Activated CD4-positive, alpha-beta memory T cell treated with anti-CD3 and anti-CD28 coated beads for 36 hours (primary cell): Measurements from ENCODE around the gene TKT. TPM values are rescaled to one million over a fixed set of nuclear protein-coding genes. Genes with fewer than 3 reads are reported as not detected.

Experiments used
- CTCF ChIA-PET: fragments of 350-600 bp; sonication (Branson Sonifier 250); formaldehyde crosslinking; loops from one replicate; lab custom pipeline; 2021; ENCODE audit warnings: antibody characterized with exemption, inconsistent platforms; lab: Charles Lee
- POLR2A ChIA-PET: fragments of 350-600 bp; sonication (Branson Sonifier 250); formaldehyde crosslinking; loops from one replicate; lab custom pipeline; 2021; ENCODE audit warnings: antibody characterized with exemption; lab: Charles Lee
- DNase-seq: peaks from one replicate; pipeline ENCODE4 v3.0.0-alpha.2; 2020
- H3K27ac Mint-ChIP-seq: one replicate; pipeline ENCODE4 v1.8.0; 2021; ENCODE audit warnings: mixed read lengths
- H3K27me3 Mint-ChIP-seq: one replicate; pipeline ENCODE4 v1.8.0; 2021; ENCODE audit warnings: mixed read lengths
- H3K36me3 Mint-ChIP-seq: one replicate; pipeline ENCODE4 v1.8.0; 2021; ENCODE audit warnings: mixed read lengths
- H3K4me1 Mint-ChIP-seq: one replicate; pipeline ENCODE4 v1.8.0; 2021; ENCODE audit warnings: low read depth, mixed read lengths
- H3K4me3 Mint-ChIP-seq: one replicate; pipeline ENCODE4 v1.8.0; 2021; ENCODE audit warnings: mild to moderate bottlenecking, mixed read lengths
- H3K9me3 Mint-ChIP-seq: one replicate; pipeline ENCODE4 v1.8.0; 2021; ENCODE audit warnings: mixed read lengths
- intact Hi-C: fragments of 100-400 bp; cut with micrococcal nuclease; formaldehyde crosslinking; loops from one replicate; pipeline ENCODE4 v1.15.1; 2023
- total RNA-seq, 2 experiments: library from RNA; stranded (reverse); gene quantifications; one replicate each; pipeline ENCODE4 v1.2.3, GENCODE V29; 2021

TKT gene
- total RNA-seq, 2 experiments from 2014 or later, result 252 to 254 TPM

GRCh38 chr3:53191836-53192480, 63.9 kb downstream of the TKT start:
- CTCF ChIA-PET, result interaction anchor here (0.7 to 2.5 kb wide), 5 partner anchors 58 to 82 kb away, joined by 3 to 11 read pairs (median 3); no protein-coding TSS in a partner anchor
- intact Hi-C loops, result no loop called here
- no peak for DNase-seq
- POLR2A ChIA-PET, result no interaction called here
- Mint-ChIP-seq H3K36me3 (peaks cover 5% of the 10 kb centered on the region), H3K9me3 (no peaks in the 10 kb centered on the region), H3K27ac (no peak overlapping the region), H3K4me3 (no peak overlapping the region), H3K4me1 (peaks cover 5% of the 10 kb centered on the region), H3K27me3 (no peaks in the 10 kb centered on the region)

- Mint-ChIP-seq H3K9me3 (no peaks in the 10 kb centered on the region), H3K4me1 (no peaks in the 10 kb centered on the region), H3K27ac (no peak overlapping the region), H3K4me3 (no peak overlapping the region), H3K36me3 (peaks cover 6% of the 10 kb centered on the region), H3K27me3 (no peaks in the 10 kb centered on the region)
- ChIA-PET CTCF (interaction anchor here (0.8 to 2.5 kb wide), 2 partner anchors 76 to 80 kb away, joined by 3 to 11 read pairs; no protein-coding TSS in a partner anchor), POLR2A (no interaction called here)
- intact Hi-C loops, result no loop called here
- no peak for DNase-seq
Observed at GRCh38 chr3:53190659-53191058, 65.2 kb downstream of the TKT start.

DNA sequence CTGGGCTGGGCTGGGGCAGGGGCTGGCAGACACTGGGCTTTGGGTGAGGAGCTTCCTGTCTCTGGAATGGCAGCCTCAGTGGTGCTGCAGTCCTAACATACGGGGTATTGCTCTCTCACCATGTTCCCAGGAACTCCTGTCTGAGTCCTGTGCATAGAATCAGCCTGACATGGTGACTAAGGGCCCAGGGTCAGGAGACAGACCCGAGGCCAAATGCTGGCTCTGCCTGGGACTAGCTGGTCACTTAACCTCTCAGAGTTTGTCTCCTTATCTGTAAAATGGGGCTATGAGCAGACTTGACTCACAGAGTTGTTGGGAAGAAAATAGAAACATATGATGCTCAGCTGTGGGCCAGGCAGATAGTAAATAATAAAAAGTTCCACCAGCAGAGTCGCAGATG, 66.5 kb downstream of the TKT start:
- H3K27ac Mint-ChIP-seq, result no peak overlapping the region
- intact Hi-C loops, result no loop called here
- CTCF ChIA-PET, result interaction anchor here (1.1 to 1.6 kb wide), 2 partner anchors 29 to 77 kb away, joined by 3 to 5 read pairs; partner anchors contain the start of gene PRKCD
- POLR2A ChIA-PET, result no interaction called here
- H3K4me3 Mint-ChIP-seq, result no peak overlapping the region
- H3K4me1 Mint-ChIP-seq, result no peaks in the 10 kb centered on the region
- no peak for DNase-seq
- peaks cover 8% of the 10 kb centered on the region for H3K36me3 Mint-ChIP-seq
- H3K27me3 Mint-ChIP-seq, result no peaks in the 10 kb centered on the region
- no peaks in the 10 kb centered on the region for H3K9me3 Mint-ChIP-seq

DNA sequence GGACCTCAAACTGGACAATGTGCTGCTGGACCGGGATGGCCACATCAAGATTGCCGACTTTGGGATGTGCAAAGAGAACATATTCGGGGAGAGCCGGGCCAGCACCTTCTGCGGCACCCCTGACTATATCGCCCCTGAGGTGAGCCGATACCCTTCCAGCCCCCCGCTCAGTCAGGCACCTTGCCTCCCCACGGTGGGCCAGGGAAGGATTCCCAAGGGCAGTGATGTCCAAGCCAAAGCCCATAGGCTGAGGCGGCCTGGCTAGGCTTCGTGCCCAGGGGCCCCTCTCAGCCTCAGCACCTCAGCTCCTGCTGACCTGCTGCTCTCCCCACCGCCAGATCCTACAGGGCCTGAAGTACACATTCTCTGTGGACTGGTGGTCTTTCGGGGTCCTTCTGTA, 67.1 kb downstream of the TKT start:
- Mint-ChIP-seq H3K4me1 (no peaks in the 10 kb centered on the region), H3K4me3 (no peak overlapping the region), H3K36me3 (peaks cover 8% of the 10 kb centered on the region), H3K27me3 (no peaks in the 10 kb centered on the region), H3K9me3 (no peaks in the 10 kb centered on the region), H3K27ac (no peak overlapping the region)
- no peak for DNase-seq
- ChIA-PET CTCF (interaction anchor here (1.1 to 1.6 kb wide), 3 partner anchors 28 to 77 kb away, joined by 3 to 5 read pairs (median 5); partner anchors contain the start of gene PRKCD), POLR2A (no interaction called here)
- intact Hi-C loops, result no loop called here

DNA sequence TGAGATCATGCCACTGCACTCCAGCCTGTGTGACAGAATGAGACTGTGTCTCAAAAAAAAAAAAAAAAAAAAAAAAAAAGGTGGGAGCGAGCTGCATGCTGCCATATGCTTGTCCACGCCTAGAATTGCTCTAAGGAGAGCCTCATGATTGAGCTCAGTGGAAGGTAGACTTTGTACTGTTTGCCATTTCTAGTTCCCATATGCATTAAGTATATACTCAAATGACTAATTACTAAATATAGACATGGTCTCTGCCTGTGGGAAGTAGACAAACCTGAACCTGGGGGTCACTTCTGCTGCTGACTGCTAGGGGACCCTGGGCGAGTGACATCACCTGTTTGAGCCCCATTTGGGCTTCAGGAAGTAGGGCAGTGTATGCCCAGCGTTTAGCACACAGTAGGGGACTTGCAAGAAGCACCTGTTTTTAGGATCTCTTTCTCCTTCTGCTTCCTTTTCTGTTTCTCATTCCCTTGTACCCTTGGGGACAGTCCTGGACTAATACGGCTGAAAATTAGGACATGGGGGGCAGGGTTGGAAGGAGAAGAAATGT, 67.6 kb downstream of the TKT start:
- CTCF ChIA-PET, result interaction anchor here (1.6 kb wide), 1 partner anchor 74 kb away, joined by 5 read pairs; no protein-coding TSS in a partner anchor
- Mint-ChIP-seq H3K27ac (no peak overlapping the region), H3K27me3 (no peaks in the 10 kb centered on the region), H3K36me3 (peaks cover 8% of the 10 kb centered on the region), H3K4me1 (no peaks in the 10 kb centered on the region), H3K9me3 (no peaks in the 10 kb centered on the region), H3K4me3 (no peak overlapping the region)
- intact Hi-C loops, result no loop called here
- POLR2A ChIA-PET, result no interaction called here
- no peak for DNase-seq

DNA sequence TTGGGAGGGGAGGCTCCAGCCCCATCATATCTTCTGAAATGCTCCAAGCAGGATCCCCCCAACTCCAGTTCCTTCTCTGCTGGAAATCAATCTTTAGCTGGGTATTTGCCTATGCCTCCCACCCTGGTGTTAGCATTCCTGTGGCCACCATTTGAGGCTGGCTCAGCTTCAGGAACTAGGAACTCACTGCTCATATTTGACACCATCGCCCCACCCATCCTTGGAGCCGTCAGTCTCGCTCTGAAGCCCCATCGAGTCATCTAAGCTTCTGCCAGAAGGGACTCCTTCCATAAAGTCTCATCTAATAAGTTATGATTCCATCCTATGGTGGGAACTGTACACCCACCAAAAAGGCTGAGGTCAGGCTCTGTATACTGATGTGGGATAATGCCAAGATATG, 68.4 kb downstream of the TKT start:
- Mint-ChIP-seq H3K4me1 (no peaks in the 10 kb centered on the region), H3K27me3 (no peaks in the 10 kb centered on the region), H3K36me3 (peaks cover 8% of the 10 kb centered on the region), H3K27ac (no peak overlapping the region), H3K4me3 (no peak overlapping the region), H3K9me3 (no peaks in the 10 kb centered on the region)
- DNase-seq, result no peak
- POLR2A ChIA-PET, result no interaction called here
- CTCF ChIA-PET, result interaction anchor here (0.6 to 1.6 kb wide), 2 partner anchors 73 to 294 kb away, joined by 5 read pairs; no protein-coding TSS in a partner anchor
- intact Hi-C loops, result no loop called here

GRCh38 chr3:53186726-53187125, 69.1 kb downstream of the TKT start:
- no peaks in the 10 kb centered on the region for H3K4me1 Mint-ChIP-seq
- peaks cover 8% of the 10 kb centered on the region for H3K36me3 Mint-ChIP-seq
- CTCF ChIA-PET, result no interaction called here

GRCh38 chr3:53185761-53186465, 69.9 kb downstream of the TKT start:
- H3K4me1 Mint-ChIP-seq, result no peaks in the 10 kb centered on the region
- DNase-seq, result no peak
- CTCF ChIA-PET, result interaction anchor here (1.3 kb wide), 1 partner anchor 11 kb away, joined by 5 read pairs; no protein-coding TSS in a partner anchor
- no peaks in the 10 kb centered on the region for H3K9me3 Mint-ChIP-seq
- peaks cover 13% of the 10 kb centered on the region for H3K36me3 Mint-ChIP-seq
- H3K4me3 Mint-ChIP-seq, result no peak overlapping the region
- no peaks in the 10 kb centered on the region for H3K27me3 Mint-ChIP-seq
- intact Hi-C loops, result no loop called here
- no peak overlapping the region for H3K27ac Mint-ChIP-seq
- POLR2A ChIA-PET, result no interaction called here

More at GRCh38 chr3:53186726-53187125, 69.1 kb downstream of the TKT start:
- intact Hi-C loops, result no loop called here
- Mint-ChIP-seq H3K9me3 (no peaks in the 10 kb centered on the region), H3K4me3 (no peak overlapping the region), H3K27me3 (no peaks in the 10 kb centered on the region), H3K27ac (no peak overlapping the region)
- DNase-seq, result no peak
- POLR2A ChIA-PET, result no interaction called here

GRCh38 chr3:53184701-53185100, 71.1 kb downstream of the TKT start:
- Mint-ChIP-seq H3K9me3 (no peaks in the 10 kb centered on the region), H3K4me3 (no peak overlapping the region), H3K27ac (no peak overlapping the region), H3K4me1 (no peaks in the 10 kb centered on the region), H3K36me3 (peaks cover 8% of the 10 kb centered on the region), H3K27me3 (no peaks in the 10 kb centered on the region)
- no peak for DNase-seq
- ChIA-PET CTCF (interaction anchor here (1.3 kb wide), 2 partner anchors 12 to 70 kb away, joined by 3 to 5 read pairs; no protein-coding TSS in a partner anchor), POLR2A (no interaction called here)
- intact Hi-C loops, result no loop called here

GRCh38 chr3:53183514-53183913, 72.3 kb downstream of the TKT start:
- Mint-ChIP-seq H3K27me3 (no peaks in the 10 kb centered on the region), H3K36me3 (peaks cover 8% of the 10 kb centered on the region), H3K4me3 (no peak overlapping the region), H3K9me3 (no peaks in the 10 kb centered on the region), H3K4me1 (no peaks in the 10 kb centered on the region), H3K27ac (no peak overlapping the region)
- CTCF ChIA-PET, result interaction anchor here (1.4 kb wide), 1 partner anchor 13 kb away, joined by 4 read pairs; no protein-coding TSS in a partner anchor
- POLR2A ChIA-PET, result no interaction called here
- DNase-seq, result no peak
- intact Hi-C loops, result no loop called here

DNA sequence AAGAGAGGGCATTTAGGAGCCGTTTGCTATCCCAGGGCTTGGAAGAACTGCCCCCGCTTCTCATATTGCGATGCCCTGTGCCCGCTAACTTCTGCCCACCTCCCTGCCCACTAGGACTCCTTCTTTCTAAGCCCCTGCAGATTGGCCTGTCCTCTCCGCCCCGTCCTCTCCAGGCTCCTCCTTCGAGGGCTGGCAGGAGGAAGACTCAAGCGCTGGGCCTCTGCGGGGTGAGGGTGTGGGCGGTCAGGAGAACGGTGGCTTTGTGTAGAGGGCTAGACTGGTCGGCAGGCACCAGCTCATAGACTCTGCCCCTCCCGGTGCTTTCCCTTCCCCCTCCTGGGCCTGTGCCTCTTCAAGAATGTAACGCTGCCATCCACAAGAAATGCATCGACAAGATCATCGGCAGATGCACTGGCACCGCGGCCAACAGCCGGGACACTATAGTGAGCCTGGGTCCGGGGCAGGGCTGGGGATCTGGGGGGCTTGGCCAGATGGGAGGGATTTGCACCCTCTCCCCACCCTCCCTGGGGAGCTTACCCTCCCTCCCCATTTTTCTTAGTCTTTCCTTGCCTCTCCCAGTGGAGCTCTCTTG, 73.0 kb downstream of the TKT start:
- no peak overlapping the region for H3K27ac Mint-ChIP-seq
- H3K4me3 Mint-ChIP-seq, result no peak overlapping the region
- DNase-seq, result no peak
- peaks cover 8% of the 10 kb centered on the region for H3K36me3 Mint-ChIP-seq
- H3K27me3 Mint-ChIP-seq, result no peaks in the 10 kb centered on the region
- H3K9me3 Mint-ChIP-seq, result no peaks in the 10 kb centered on the region
- no peaks in the 10 kb centered on the region for H3K4me1 Mint-ChIP-seq
- intact Hi-C loops, result no loop called here
- CTCF ChIA-PET, result interaction anchor here (1.4 kb wide), 1 partner anchor 14 kb away, joined by 4 read pairs; no protein-coding TSS in a partner anchor
- POLR2A ChIA-PET, result no interaction called here

- H3K9me3 Mint-ChIP-seq, result no peaks in the 10 kb centered on the region
- no peak overlapping the region for H3K27ac Mint-ChIP-seq
- no peaks in the 10 kb centered on the region for H3K4me1 Mint-ChIP-seq
- ChIA-PET CTCF (no interaction called here), POLR2A (no interaction called here)
- intact Hi-C loops, result no loop called here
- H3K36me3 Mint-ChIP-seq, result peaks cover 11% of the 10 kb centered on the region
- no peaks in the 10 kb centered on the region for H3K27me3 Mint-ChIP-seq
- H3K4me3 Mint-ChIP-seq, result no peak overlapping the region
- DNase-seq, result no peak
Observed at GRCh38 chr3:53181528-53181927, 74.3 kb downstream of the TKT start.
